H9 (cell line): Measurements from ENCODE around the gene TWF1. TPM values are rescaled to one million over a fixed set of nuclear protein-coding genes. Genes with fewer than 3 reads are reported as not detected.

ENCODE experiments used
- DNase-seq: peaks from one replicate; pipeline ENCODE4 v3.0.0-alpha.2; 2017
- H2AFZ ChIP-seq: one replicate; pipeline ENCODE4 v1.6.1; 2013; ENCODE audit warnings: mild to moderate bottlenecking, low read length, control low read depth, moderate library complexity
- H2AK5ac ChIP-seq: 2 replicates; pipeline ENCODE4 v1.6.1; 2013; ENCODE audit warnings: low read length, control low read depth, mixed read lengths; ENCODE audit not compliant: insufficient read length
- H2BK120ac ChIP-seq: one replicate; pipeline ENCODE4 v1.6.1; 2013; ENCODE audit warnings: low read depth, mild to moderate bottlenecking, low read length, control low read depth, inconsistent platforms; ENCODE audit not compliant: poor library complexity, severe bottlenecking
- H2BK12ac ChIP-seq: 2 replicates; pipeline ENCODE4 v1.6.1; 2013; ENCODE audit warnings: low read length, control low read depth, mixed read lengths, low read depth; ENCODE audit not compliant: insufficient read length
- H2BK15ac ChIP-seq: 2 replicates; pipeline ENCODE4 v1.6.1; 2013; ENCODE audit warnings: low read depth, low read length, control low read depth
- H2BK20ac ChIP-seq: one replicate; pipeline ENCODE4 v1.6.1; 2013; ENCODE audit warnings: low read depth, mild to moderate bottlenecking, low read length, control low read depth, inconsistent platforms; ENCODE audit not compliant: poor library complexity, severe bottlenecking
- H2BK5ac ChIP-seq: 2 replicates; pipeline ENCODE4 v1.6.1; 2013; ENCODE audit warnings: low read length, control low read depth, mixed read lengths; ENCODE audit not compliant: insufficient read length
- H3K14ac ChIP-seq: 2 replicates; pipeline ENCODE4 v1.6.1; 2013; ENCODE audit warnings: low read length, control low read depth; ENCODE audit not compliant: insufficient read depth
- H3K18ac ChIP-seq: 2 replicates; pipeline ENCODE4 v1.6.1; 2013; ENCODE audit warnings: low read depth, mild to moderate bottlenecking, mixed read lengths, low read length, control low read depth; ENCODE audit not compliant: insufficient read length
- H3K23ac ChIP-seq: 2 replicates; pipeline ENCODE4 v1.6.1; 2013; ENCODE audit warnings: low read length, control low read depth, mixed read lengths, low read depth; ENCODE audit not compliant: insufficient read length
- H3K23me2 ChIP-seq: 2 replicates; pipeline ENCODE4 v1.6.1; 2013; ENCODE audit warnings: low read depth, mild to moderate bottlenecking, mixed read lengths, low read length, control low read depth; ENCODE audit not compliant: insufficient read length, poor library complexity, severe bottlenecking
- H3K27ac ChIP-seq: 2 replicates; pipeline ENCODE4 v1.5.1; 2013; ENCODE audit warnings: low read length, control low read depth, mixed read lengths, low read depth; ENCODE audit not compliant: insufficient read length
- H3K27me3 ChIP-seq: 2 replicates; pipeline ENCODE4 v1.6.1; 2013; ENCODE audit warnings: low read length, control low read depth, inconsistent platforms; ENCODE audit not compliant: insufficient read depth
- H3K4ac ChIP-seq: 2 replicates; pipeline ENCODE4 v1.6.1; 2013; ENCODE audit warnings: low read depth, mild to moderate bottlenecking, control low read depth, inconsistent platforms, low read length, moderate library complexity
- H3K4me1 ChIP-seq: 2 replicates; pipeline ENCODE4 v1.6.1; 2013; ENCODE audit warnings: low read length, control low read depth, inconsistent platforms; ENCODE audit not compliant: insufficient read depth
- H3K4me2 ChIP-seq: 2 replicates; pipeline ENCODE4 v1.6.1; 2013; ENCODE audit warnings: low read length, control low read depth, mixed read lengths; ENCODE audit not compliant: insufficient read length, insufficient read depth
- H3K56ac ChIP-seq: 2 replicates; pipeline ENCODE4 v1.6.1; 2013; ENCODE audit warnings: low read depth, mild to moderate bottlenecking, mixed read lengths, low read length, control low read depth; ENCODE audit not compliant: insufficient read length
- H3K79me1 ChIP-seq: 2 replicates; pipeline ENCODE4 v1.6.1; 2013; ENCODE audit warnings: low read depth, mild to moderate bottlenecking, moderate library complexity, low read length, control low read depth, inconsistent platforms; ENCODE audit not compliant: insufficient read depth, poor library complexity, severe bottlenecking
- H3K79me2 ChIP-seq: 2 replicates; pipeline ENCODE4 v1.6.1; 2013; ENCODE audit warnings: low read length, control low read depth, inconsistent platforms; ENCODE audit not compliant: insufficient read depth
- H3K9ac ChIP-seq: 2 replicates; pipeline ENCODE4 v1.6.1; 2013; ENCODE audit warnings: low read length, control low read depth, mixed read lengths; ENCODE audit not compliant: insufficient read length; ENCODE audit errors: extremely low read depth
- H3K9me3 ChIP-seq: one replicate; pipeline ENCODE4 v1.6.1; 2013; ENCODE audit warnings: low read depth, low read length, inconsistent platforms; ENCODE audit not compliant: control insufficient read depth
- H3T11ph ChIP-seq: one replicate; pipeline ENCODE4 v1.6.1; 2013; ENCODE audit warnings: mild to moderate bottlenecking, low read length, control low read depth, inconsistent platforms
- H4K20me1 ChIP-seq: one replicate; pipeline ENCODE4 v1.6.1; 2013; ENCODE audit not compliant: control insufficient read depth, insufficient read length, insufficient read depth
- H4K5ac ChIP-seq: 2 replicates; pipeline ENCODE4 v1.6.1; 2013; ENCODE audit warnings: low read depth, mild to moderate bottlenecking, mixed read lengths, low read length, control low read depth; ENCODE audit not compliant: insufficient read length
- H4K8ac ChIP-seq: replicated peaks from 2 replicates; pipeline ENCODE4 v1.6.1; 2013; ENCODE audit warnings: low read length, control low read depth, mixed read lengths, low read depth; ENCODE audit not compliant: insufficient read length
- H4K91ac ChIP-seq: 2 replicates; pipeline ENCODE4 v1.6.1; 2013; ENCODE audit warnings: low read depth, mild to moderate bottlenecking, moderate library complexity, mixed read lengths, low read length, control low read depth; ENCODE audit not compliant: insufficient read length
- H3K27ac Mint-ChIP-seq, 3 experiments: 2 replicates in 2 of 3; 3 replicates in 1 of 3; pipeline ENCODE4 v1.8.0; 2020 to 2021; ENCODE audit warnings: mixed read lengths in 3 of 3, mild to moderate bottlenecking in 1 of 3, moderate library complexity in 1 of 3
- H3K27me3 Mint-ChIP-seq: 2 replicates; pipeline ENCODE4 v1.8.0; 2021; ENCODE audit warnings: low read depth, mild to moderate bottlenecking, moderate library complexity, mixed read lengths
- H3K36me3 Mint-ChIP-seq, 3 experiments: 2 replicates in 2 of 3; 3 replicates in 1 of 3; pipeline ENCODE4 v1.8.0; 2020 to 2021; ENCODE audit warnings: low read depth in 3 of 3, mixed read lengths in 3 of 3; ENCODE audit not compliant: insufficient read depth in 1 of 3
- H3K4me1 Mint-ChIP-seq, 2 experiments: 2 replicates each; pipeline ENCODE4 v1.8.0; 2020; ENCODE audit warnings: mixed read lengths in 2 of 2
- H3K4me3 Mint-ChIP-seq, 2 experiments: 2 replicates in 1 of 2; 3 replicates in 1 of 2; pipeline ENCODE4 v1.8.0; 2020 to 2021; ENCODE audit warnings: mild to moderate bottlenecking in 2 of 2, mixed read lengths in 2 of 2, moderate library complexity in 1 of 2
- H3K9me3 Mint-ChIP-seq, 2 experiments: 2 replicates in 1 of 2; 3 replicates in 1 of 2; pipeline ENCODE4 v1.8.0; 2020; ENCODE audit warnings: mild to moderate bottlenecking in 2 of 2, mixed read lengths in 2 of 2, moderate library complexity in 1 of 2
- CTCF ChIP-seq: fragments of 200-600 bp; sonication (generic); conservative IDR thresholded peaks from 3 replicates; pipeline ENCODE4 v1.8.0; 2021; ENCODE audit warnings: antibody characterized with exemption, mild to moderate bottlenecking
- WGBS: extraction: QIAGEN DNeasy Blood & Tissue Kit; methylation state at CpG from one replicate; pipeline ENCODE4 v1.1.7; 2013; ENCODE audit warnings: missing lambda C conversion rate, low lambda C conversion rate, mixed read lengths; ENCODE audit not compliant: insufficient read length; ENCODE audit errors: extremely low coverage; 5-methylcytosine and 5-hydroxymethylcytosine counted together
- total RNA-seq: library from RNA; stranded (reverse); gene quantifications from 2 replicates; pipeline ENCODE4 v1.2.1, GENCODE V29; 2021

TWF1 gene
- total RNA-seq, 1 experiment from 2014 or later, result 22.8 TPM

- Histone ChIP-seq H3K4ac (no peak overlapping the region), H3K23ac (no peak overlapping the region), H2AK5ac (no peak overlapping the region), H3K56ac (no peak overlapping the region), H3K14ac (no peak overlapping the region), H2BK120ac (no peak overlapping the region), H3K9me3 (no peaks in the 10 kb centered on the region), H3K79me2 (no peaks in the 10 kb centered on the region; the same call in 1 of the 2 replicates), H4K5ac (no peak overlapping the region), H2BK20ac (no peak overlapping the region), H2AFZ (no peak overlapping the region), H2BK12ac (no peak overlapping the region), H3K27ac (peak overlapping the region; percentile 37), H3K27me3 (no peaks in the 10 kb centered on the region), H3K4me1 (no peaks in the 10 kb centered on the region), H4K8ac (no peak overlapping the region), H3K23me2 (no peaks in the 10 kb centered on the region), H4K91ac (no peak overlapping the region), H4K20me1 (no peaks in the 10 kb centered on the region), H2BK5ac (no peak overlapping the region), H3K9ac (peak overlapping the region; percentile 92), H3T11ph (no peak overlapping the region), H2BK15ac (no peak overlapping the region), H3K4me2 (peak overlapping the region; percentile 66), H3K18ac (peak overlapping the region; percentile 92), H3K79me1 (no peaks in the 10 kb centered on the region)
- H3K9me3 Mint-ChIP-seq, result no peaks in the 10 kb centered on the region; a peak in 1 of 5 replicates
- peak overlapping the region; percentile 98 to 100 for H3K4me3 Mint-ChIP-seq
- no peak for TF ChIP-seq CTCF
- no peaks in the 10 kb centered on the region for H3K27me3 Mint-ChIP-seq
- peaks cover 8 to 13% of the 10 kb centered on the region in 2 experiments for H3K4me1 Mint-ChIP-seq
- peaks cover 3 to 26% (median 17%) of the 10 kb centered on the region in 3 experiments for H3K36me3 Mint-ChIP-seq
- DNase-seq, result no peak
- no CpG with 5 or more reads among the region's 20 CpGs for WGBS
- peak overlapping the region; percentile 57 to 97 (median 91); a peak in 5 of 7 replicates for H3K27ac Mint-ChIP-seq
Observed at GRCh38 chr12:43805149-43805859, 813 bp downstream of the TWF1 start.
